GM18867 (cell line): ENCODE results near the gene ADAM23.

Source experiments
- ATAC-seq: cut with Tn5 transposase; IDR thresholded peaks from one replicate; pipeline ENCODE4 v1.9.1; 2021; ENCODE audit warnings: mild to moderate bottlenecking, moderate library complexity; ENCODE audit not compliant: unreplicated experiment

ADAM23 gene

GRCh38 chr2:206442474-206442832 lies 879 bp upstream of the ADAM23 start:
- no peak for ATAC-seq

- ATAC-seq = peak; percentile 52
These were observed 599 bp downstream of the ADAM23 start for GRCh38 chr2:206443735-206444527.

DNA sequence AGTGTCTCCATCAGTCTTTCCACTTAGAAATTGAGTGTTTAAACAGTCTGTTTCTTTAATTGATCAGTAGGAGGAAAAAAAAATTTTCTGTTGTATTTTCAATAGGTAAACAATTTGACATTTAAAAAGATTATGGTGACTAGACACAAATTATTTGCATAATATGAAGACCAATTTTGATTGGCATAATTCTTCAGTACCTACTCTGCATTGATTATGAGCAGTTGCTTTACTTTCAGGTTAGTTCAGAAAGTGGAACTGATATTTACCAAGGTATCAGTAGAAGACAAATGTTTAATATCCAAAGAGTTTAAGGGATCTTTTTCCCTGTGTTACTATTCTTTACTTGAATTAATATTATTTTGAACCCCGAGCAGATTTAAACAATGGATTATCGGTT lies 2.6 kb downstream of the ADAM23 start:
- no peak for ATAC-seq

DNA sequence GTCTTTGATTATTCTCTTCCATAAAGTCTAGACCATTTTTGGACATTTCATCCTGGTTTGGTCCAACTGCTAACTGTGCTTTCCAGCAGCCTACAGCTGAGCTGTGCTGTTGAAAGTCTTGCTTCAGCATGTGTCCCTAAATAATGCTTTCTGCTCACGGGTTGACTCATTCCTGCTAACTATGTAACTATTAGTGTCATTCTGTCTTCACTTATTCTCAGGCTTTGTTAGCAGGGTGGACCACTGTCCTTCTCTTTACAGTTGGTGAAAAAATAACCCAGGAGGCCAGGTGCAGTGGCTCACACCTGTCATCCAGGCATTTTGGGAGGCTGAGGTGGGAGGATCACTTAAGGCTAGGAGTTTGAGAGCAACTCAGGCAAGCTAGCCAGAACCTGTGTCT lies 8.9 kb downstream of the ADAM23 start:
- peak; percentile 71 for ATAC-seq

DNA sequence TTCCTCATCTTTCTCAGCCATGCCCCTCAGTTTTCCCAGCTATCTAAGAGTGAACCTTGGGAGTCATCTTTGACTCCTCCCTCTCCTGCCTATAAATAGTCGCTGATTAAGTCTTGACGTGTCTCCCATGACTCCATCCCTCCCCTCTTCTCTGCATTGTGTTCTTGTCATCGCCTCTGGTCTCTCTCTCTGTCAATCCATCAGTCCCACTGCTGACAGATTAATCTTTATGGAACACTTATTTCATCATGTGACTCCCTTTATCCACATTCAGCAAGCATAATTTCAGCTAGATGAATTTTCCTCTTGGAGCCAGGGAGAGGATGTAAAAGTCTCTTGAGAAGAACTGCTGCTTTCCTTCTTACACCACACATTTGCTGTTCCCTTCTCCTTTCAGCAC lies 9.4 kb downstream of the ADAM23 start:
- ATAC-seq = no peak

- no peak for ATAC-seq
These were observed 12.9 kb downstream of the ADAM23 start for GRCh38 chr2:206456078-206456754.

- peak; percentile 96 for ATAC-seq
These were observed 13.9 kb downstream of the ADAM23 start for GRCh38 chr2:206457188-206457634.

DNA sequence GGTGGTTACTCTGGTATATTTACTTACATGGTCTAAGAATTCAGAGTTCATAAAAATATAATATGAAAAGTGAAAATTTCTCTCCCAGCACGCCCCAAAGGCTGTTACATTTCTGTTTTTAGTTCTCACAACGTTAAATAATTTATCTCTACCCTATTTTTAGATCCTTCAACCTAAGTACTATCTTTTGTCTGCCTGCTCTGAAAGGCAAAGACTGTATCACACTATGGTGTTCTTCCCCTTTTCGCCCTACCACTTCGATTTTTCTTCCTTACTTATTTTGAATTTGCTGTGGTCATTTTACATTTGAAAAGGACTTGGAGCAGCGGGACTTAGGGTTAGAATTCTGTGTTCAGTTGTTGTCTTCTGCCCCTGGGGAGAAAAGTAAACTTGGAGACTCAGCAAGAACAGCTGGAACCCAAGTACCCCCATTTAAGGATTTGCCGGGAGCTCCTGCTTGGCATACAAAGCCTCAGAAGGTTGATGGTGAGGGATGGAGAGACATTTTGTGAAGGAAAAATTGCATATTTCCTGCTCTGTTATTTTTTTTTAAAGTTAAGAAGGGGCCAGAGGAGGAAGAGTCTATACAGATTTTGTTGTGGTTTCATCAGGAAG lies 19.0 kb downstream of the ADAM23 start:
- no peak for ATAC-seq

- ATAC-seq = no peak
These were observed 20.4 kb downstream of the ADAM23 start for GRCh38 chr2:206463685-206464084.

DNA sequence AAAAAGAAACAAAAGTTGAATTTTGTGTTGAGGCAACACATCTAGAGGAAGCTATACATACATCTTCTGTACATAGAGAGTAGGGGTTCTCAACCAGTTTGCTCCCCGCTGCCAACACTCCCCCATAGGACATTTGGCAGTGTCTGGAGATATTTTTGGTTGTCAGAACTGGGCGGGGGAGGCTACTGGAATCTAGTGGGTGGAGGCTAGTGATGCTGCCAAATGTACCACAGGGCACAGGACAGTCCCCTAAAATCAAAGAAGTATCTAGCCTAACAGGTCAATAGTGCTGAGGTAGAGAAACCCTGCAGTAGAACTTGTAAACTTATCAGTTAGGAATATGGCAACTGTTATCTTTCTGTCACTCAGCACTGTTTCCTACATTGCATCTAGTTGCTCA lies 21.3 kb downstream of the ADAM23 start:
- no peak for ATAC-seq

GRCh38 chr2:206471524-206472062 lies 28.3 kb downstream of the ADAM23 start:
- peak; percentile 87 for ATAC-seq

- ATAC-seq = peak; percentile 63
These were observed 28.8 kb downstream of the ADAM23 start for GRCh38 chr2:206472094-206472493.

DNA sequence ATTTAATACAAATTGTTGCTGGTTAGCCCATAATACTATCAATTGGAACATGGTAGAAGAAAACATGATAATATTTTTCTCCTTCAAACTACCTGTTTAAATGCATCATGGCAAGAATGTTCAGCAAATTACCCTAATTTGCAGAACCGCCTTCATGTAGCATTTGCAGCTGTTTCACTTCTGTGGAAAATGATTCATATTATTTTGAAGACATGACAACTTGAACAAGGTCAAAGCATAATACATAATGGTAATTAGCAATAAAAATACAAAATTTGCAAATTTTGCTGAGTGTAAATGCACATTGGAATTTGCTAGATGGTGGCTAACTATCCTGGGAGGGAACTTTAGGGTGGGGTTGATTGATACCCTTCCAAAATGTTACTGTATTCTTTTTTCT lies 30.8 kb downstream of the ADAM23 start:
- ATAC-seq = no peak

- ATAC-seq = no peak
These were observed 34.0 kb downstream of the ADAM23 start for GRCh38 chr2:206477296-206477695.

DNA sequence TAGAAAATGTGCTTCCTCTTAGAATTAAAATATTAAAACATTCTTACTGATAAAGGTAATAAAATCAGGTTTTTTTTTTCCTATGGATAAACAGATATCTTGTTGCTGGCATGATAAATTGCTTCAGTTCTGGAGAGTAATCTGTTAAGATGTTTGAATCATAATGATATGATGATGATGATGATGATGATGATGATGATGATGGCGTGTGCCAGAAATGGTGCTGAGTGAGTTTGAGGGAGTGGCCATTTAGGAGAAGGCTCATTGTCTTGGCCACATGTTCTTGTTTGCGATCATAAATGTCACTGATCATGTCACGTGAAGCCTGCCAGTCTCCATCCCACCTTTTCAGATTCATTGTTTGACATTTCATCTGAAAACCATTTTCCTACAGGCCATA lies 35.0 kb downstream of the ADAM23 start:
- no peak for ATAC-seq

DNA sequence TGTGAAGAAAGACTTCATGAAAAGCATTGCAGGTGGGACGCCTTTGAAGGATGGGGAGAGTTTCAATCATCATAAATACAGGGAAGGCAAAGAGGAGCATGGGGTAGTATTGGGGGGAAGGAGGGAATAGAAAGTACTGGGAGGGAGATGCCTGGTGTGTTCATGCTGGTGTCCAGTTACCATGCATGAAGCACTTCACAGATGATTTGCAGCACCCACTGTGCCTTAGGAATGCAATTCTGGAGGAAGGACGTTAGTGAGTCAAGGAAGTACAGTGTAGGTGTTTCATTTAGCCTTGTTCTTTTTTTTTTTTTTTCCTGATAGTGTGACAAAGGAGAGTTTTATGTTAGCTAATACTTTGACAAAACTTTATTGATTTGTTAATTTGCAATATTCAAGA lies 36.8 kb downstream of the ADAM23 start:
- no peak for ATAC-seq

DNA sequence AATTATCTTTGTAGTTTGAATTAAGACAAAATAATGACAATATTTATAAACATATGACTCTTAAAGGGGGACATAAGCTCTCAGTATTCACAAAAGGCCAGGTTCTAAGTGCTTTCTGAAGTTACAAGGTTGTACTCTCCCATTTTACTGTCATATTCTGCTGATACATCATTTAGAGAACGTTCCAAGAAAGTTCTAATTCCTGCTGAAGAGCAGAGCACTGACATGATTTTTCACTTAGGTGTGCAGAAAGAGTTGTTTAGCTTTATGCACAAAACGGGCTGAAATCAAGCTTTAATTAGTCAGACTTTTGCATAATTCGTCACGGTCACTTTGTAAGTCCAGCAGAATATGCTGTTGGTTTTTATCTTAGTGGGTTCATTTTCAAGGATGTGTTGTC lies 37.3 kb downstream of the ADAM23 start:
- no peak for ATAC-seq

- no peak for ATAC-seq
These were observed 37.7 kb downstream of the ADAM23 start for GRCh38 chr2:206481056-206481455.

DNA sequence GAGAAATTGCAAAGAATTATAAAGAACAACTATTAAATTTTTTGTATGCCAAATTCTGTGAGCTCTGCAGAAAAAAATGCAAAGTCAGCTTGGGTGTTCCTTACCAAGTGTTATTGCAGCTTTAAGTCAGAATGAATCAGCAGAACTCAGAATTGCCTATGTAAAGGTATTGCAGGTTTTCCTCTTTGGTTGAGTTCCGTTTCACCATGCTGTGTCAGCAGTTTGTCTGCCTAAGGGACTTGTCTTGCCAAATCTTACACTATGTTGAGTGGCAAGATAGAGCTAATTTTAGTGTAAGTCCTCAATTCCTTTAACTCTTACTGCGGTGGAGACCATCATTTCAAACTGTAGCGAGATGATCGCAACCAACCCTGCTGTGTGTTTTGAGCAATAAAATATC lies 38.8 kb downstream of the ADAM23 start:
- no peak for ATAC-seq

DNA sequence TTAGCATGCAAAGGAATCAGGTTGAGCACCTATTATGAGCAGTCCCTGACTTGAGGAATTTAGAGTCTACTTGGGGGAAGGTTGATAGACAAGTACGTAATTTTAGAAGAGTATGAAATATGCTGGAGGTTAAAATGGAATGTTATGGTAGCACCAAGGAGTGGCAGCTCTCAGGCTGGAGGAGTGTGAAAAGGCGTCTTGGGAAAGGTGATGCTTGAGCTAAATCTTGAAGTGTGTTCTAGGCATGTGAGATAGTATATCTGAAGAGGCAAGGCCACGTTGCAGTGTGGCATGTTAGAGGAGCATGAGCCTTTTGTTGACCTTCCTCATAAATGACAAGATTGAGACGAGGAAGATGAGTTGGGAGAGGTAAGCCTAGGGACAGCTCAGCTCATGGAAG lies 39.3 kb downstream of the ADAM23 start:
- no peak for ATAC-seq

- no peak for ATAC-seq
These were observed 44.7 kb downstream of the ADAM23 start for GRCh38 chr2:206488053-206488452.

DNA sequence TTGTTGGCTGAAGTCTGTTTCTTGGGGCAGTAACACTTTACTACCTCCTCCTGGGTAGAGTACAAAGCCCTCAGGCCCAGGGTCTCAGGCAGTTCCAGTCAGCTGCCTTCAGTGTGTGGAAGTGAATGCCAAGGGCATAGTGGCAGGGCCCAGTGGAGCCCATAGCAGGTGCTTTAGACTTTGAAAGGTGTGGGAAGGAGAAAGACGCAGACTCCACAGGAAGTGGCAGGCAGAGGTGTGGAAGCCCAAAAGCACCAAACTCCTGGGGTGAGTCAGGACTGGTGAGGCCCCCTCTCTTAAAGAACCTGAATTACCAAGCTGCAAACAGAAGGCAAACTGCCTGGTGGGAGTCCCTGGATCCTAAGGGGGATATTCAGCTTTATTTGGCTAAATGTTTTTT lies 45.3 kb downstream of the ADAM23 start:
- ATAC-seq = peak; percentile 72
